Activated T-cell treated with anti-CD3 and anti-CD28 coated beads for 24 hours (primary cell): ENCODE measurements around the gene MACROD2.

Experiments used
- DNase-seq: peaks from one replicate; pipeline ENCODE4 v3.0.0-alpha.2; 2020; ENCODE audit warnings: low read depth

Gene MACROD2

GRCh38 chr20:14877301-14878028 is 882.1 kb downstream of the MACROD2 start:
- DNase-seq, result no peak

GRCh38 chr20:14878676-14879019 is 883.3 kb downstream of the MACROD2 start:
- DNase-seq, result no peak

- no peak for DNase-seq
Observed at GRCh38 chr20:14879020-14879697, 883.8 kb downstream of the MACROD2 start.

- no peak for DNase-seq
Observed at GRCh38 chr20:14879839-14880238, 884.5 kb downstream of the MACROD2 start.

- DNase-seq, result no peak
Observed at GRCh38 chr20:14881518-14881917, 886.2 kb downstream of the MACROD2 start.

- no peak for DNase-seq
Observed at GRCh38 chr20:14882157-14882556, 886.8 kb downstream of the MACROD2 start.

- DNase-seq, result no peak
Observed at GRCh38 chr20:14882846-14883245, 887.5 kb downstream of the MACROD2 start.

- DNase-seq, result no peak
Observed at GRCh38 chr20:14883324-14883723, 888.0 kb downstream of the MACROD2 start.

- DNase-seq, result no peak
Observed at GRCh38 chr20:14885661-14886060, 890.3 kb downstream of the MACROD2 start.

GRCh38 chr20:14888134-14888533 is 892.8 kb downstream of the MACROD2 start:
- no peak for DNase-seq

- no peak for DNase-seq
Observed at GRCh38 chr20:14889496-14890255, 894.4 kb downstream of the MACROD2 start.

GRCh38 chr20:14890713-14891112 is 895.4 kb downstream of the MACROD2 start:
- no peak for DNase-seq

- DNase-seq, result no peak
Observed at GRCh38 chr20:14892782-14893181, 897.5 kb downstream of the MACROD2 start.

GRCh38 chr20:14896569-14896968 is 901.3 kb downstream of the MACROD2 start:
- no peak for DNase-seq

GRCh38 chr20:14897608-14898007 is 902.3 kb downstream of the MACROD2 start:
- no peak for DNase-seq

GRCh38 chr20:14902432-14903089 is 907.2 kb downstream of the MACROD2 start:
- DNase-seq, result no peak

- DNase-seq, result no peak
Observed at GRCh38 chr20:14906908-14907434, 911.7 kb downstream of the MACROD2 start.

GRCh38 chr20:14910126-14910525 is 914.8 kb downstream of the MACROD2 start:
- DNase-seq, result no peak

GRCh38 chr20:14913896-14914620 is 918.7 kb downstream of the MACROD2 start:
- DNase-seq, result no peak

- no peak for DNase-seq
Observed at GRCh38 chr20:14914633-14915032, 919.3 kb downstream of the MACROD2 start.

GRCh38 chr20:14915356-14915755 is 920.0 kb downstream of the MACROD2 start:
- no peak for DNase-seq
